Endothelial cell of umbilical vein (primary cell): ENCODE measurements around the gene C17orf113.

Experiments used
- JUN ChIP-seq: IDR thresholded peaks from 2 replicates; pipeline ENCODE4 v1.6.1; 2011; ENCODE audit warnings: borderline replicate concordance, low read depth; ENCODE audit not compliant: insufficient read length, insufficient read depth
- POLR2A ChIP-seq: IDR thresholded peaks from 2 replicates; pipeline ENCODE4 v1.6.1; 2012; ENCODE audit warnings: low read depth, mild to moderate bottlenecking, control low read depth, low read length

DNA sequence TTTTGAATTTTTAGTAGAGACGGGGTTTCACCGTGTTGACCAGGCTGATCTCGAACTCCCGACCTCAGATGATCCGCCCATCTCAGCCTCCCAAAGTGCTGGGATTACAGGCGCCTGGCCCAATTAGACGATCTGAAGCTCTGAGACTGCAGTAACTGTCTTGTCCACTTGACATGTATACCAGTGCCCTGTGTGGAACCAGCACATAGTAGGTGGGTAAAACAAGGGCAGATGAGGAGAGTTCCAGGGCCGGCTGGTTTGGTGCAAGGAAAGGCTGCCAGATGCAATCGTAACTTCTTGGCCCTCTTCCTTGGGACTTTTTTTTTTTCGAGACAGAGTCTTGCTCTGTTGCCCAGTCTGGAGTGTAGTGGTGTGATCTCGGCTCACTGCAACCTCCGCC, 3.1 kb downstream of the C17orf113 start:
- no peak for TF ChIP-seq JUN
- TF ChIP-seq POLR2A: no peak
